Measurements from ENCODE around the gene IMMP2L.

DNA sequence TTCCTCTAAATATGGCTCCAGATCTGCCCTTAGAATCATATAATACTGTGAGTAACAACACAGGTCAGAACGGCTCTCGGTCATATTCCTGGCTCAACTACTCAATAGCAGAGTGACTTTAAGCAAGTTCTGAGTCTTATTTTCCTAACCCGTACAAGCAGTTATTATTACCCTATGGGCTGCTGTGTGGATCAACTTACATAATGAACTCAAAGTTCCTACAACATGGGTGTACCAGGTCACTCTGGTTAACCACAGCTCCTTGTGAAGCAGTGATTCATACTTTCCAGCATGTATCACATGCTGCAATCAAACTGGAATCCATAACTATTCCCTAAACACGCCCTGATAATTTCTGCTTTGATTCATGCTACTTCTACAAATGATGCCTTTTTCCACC lies 364.0 kb downstream of the IMMP2L start:
- TF ChIP-seq CTCF (IDR thresholded peaks at IDR 0.05; ENCODE audit: extremely low read depth in 1 of 2, insufficient read depth in 1 of 2, low read depth in 1 of 2, low read length in 2 of 2) (no peak), EZH2 (IDR thresholded peaks at IDR 0.05; ENCODE audit: borderline replicate concordance, low read depth, low read length, severe bottlenecking) (no peak), POLR2A (IDR thresholded peaks at IDR 0.05; ENCODE audit: low read depth, low read length) (no peak), POLR2AphosphoS5 (IDR thresholded peaks at IDR 0.05; ENCODE audit: insufficient read depth, low read depth, low read length) (no peak), FOS (IDR thresholded peaks at IDR 0.05; ENCODE audit: borderline replicate concordance, insufficient read depth, low read length) (peak; percentile 67), MYC (IDR thresholded peaks at IDR 0.05; ENCODE audit: low read depth, low read length) (no peak), MAX (IDR thresholded peaks at IDR 0.05; ENCODE audit: insufficient read depth, insufficient read length) (no peak), JUN (IDR thresholded peaks at IDR 0.05; ENCODE audit: borderline replicate concordance, insufficient read depth, insufficient read length, low read depth) (no peak)
